Stimulated activated CD8-positive, alpha-beta memory T cell treated with anti-CD3 and anti-CD28 coated beads, Interleukin-2, amount 100 ng/mL, for 1 hour (primary cell): ENCODE measurements around the gene JAG2.

Experiments
- DNase-seq, 2 donors: peaks; one replicate each; pipeline ENCODE4 v3.0.0-alpha.2; 2020; ENCODE audit warnings: low read depth in 2 of 2

The JAG2 gene

DNA sequence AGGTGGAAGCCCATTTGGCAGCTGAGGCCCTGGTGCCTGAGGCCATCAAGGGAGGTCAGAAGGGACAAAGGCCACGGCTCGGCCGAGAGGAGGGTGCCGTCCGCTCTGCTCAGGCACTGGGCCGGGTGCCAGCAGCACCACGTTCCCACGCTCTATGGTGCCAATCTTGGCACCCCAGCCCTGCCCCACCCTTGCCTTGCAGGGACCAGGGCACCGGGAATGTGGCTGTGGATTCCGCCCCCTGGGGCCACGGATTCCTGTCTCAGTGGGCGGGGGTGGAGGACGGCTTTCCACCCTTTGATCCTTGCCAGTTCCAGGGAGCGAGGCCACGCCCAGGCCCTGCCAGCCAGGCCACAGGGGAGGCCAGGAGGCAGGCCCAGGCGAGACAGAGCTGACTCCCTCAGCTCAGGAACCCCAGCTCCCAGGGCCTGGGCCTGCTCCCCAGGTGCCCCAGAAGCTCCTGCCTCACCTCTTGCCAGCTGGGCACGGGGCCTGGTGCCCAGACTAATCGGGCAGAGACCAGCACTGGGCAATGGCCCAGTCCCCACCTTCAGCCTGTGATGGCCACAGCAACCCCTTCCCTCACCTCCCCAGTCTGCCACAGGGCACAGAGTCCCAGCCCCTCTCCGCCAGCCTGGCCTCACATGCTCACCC lies 76.9 kb downstream of the JAG2 start:
- DNase-seq, result no peak

DNA sequence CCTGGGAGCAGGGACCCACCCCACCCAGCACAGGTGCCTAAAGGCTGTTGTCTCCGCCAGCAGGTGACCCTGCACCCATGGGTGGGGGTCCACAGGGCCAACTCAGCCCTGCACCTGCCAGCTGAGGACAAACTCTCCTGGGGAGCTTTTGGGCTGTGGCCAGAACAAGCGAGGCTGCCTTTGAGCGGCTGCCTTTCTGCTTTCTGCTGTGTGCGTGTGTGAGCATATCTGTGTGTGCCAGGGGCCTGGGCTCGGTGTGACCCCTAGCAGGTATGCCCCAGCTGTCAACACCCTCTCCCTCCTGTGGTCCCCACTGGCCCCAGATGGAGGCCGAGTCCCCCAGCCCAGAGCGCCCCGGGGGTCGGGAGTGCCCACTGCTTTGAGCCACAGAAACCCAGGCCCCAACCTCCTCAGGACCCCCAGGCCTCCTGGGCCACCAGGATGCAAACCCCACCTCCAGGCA lies 77.5 kb downstream of the JAG2 start:
- DNase-seq, result no peak
